ENCODE measurements around the gene TAF15.

The TAF15 gene

GRCh38 chr17:35788477-35789368 lies 20.6 kb upstream of the TAF15 start:
- no peak for DNase-seq

DNA sequence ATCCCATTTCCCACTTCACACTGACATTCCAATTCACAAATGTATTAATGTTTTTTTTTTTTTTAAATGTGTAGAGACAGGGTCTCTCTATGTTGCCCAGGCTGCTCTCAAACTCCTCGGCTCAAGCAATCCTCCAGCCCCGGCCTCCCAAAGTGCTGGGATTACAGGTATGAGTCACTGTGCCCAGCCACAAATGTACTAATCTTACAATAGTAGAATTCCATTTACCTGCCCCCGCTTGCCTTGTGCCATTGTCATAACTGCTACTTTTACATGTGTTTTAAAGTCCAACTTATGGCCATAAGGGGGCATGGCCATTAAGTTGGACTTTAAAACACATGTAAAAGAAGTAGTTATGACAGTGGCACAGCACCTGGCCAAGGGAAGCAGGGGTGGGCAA lies 18.4 kb upstream of the TAF15 start:
- DNase-seq, result no peak

- DNase-seq, result no peak
Measured at GRCh38 chr17:35791681-35792350, 17.5 kb upstream of the TAF15 start.

DNA sequence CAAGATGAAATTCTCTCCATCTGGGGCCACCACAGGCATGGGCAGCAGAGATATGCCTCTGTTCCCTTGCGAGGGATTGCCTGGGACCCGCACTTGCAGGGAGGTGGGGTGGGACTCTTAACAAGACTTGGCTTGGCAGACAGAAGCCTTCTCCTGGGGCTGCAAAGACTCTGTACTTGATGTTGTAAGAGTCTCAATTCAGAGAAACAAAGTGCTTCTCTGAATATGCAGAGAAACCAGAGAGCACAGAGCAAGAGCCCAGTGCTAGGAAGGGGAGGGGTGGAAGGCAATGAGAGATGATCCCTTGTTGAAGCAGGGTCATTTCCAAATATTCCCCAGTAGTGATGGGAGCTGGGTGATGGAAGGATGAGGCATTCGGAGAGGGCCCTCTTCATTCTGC lies 16.0 kb upstream of the TAF15 start:
- DNase-seq, result no peak

- DNase-seq, result no peak
Measured at GRCh38 chr17:35795007-35795870, 14.0 kb upstream of the TAF15 start, which contains the start of gene MMP28. TSS of gene MMP28 (minus strand) at chr17:35795641. CDS start at chr17:35795377, 264 bp downstream.

GRCh38 chr17:35795871-35796265 lies 13.4 kb upstream of the TAF15 start:
- DNase-seq, result no peak

DNA sequence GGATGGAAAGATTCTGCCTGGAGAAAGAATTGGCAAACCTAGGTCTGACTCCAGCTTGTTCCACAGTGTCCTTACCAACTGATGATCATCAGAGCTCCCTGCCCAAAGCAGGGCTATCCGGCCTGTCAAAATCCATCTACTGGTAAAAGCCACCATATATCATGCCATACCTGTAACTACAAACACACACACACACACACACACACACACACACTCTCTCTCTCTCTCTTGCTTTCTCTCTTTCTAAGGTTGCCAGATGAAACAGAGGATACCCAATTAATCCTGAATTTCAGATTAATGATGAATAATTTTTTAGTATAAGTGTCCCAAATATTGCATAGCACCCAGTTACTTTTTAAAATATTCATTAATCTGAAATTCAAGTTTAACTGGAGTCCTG lies 12.3 kb upstream of the TAF15 start:
- DNase-seq, result no peak

DNA sequence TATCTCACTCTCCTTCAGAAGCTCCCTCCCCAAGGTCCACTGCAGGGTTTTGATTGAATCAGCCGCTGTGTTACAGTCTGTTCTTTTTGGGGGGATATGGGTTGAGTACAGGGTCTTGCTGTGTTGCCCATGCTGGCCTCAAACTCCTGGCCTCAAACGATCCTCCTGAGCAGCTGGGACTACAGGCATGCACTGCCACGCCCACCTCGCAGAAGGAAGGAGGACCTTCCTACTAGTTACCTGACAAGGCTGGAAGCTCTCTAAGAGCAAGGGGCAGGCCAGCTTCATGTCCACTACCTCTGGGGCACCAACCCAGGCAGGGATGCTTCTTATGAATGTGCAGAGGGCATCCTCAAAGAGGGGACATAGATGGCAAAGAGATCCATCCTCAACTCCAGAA lies 11.9 kb upstream of the TAF15 start:
- no peak for DNase-seq

- no peak for DNase-seq
Measured at GRCh38 chr17:35797918-35798317, 11.4 kb upstream of the TAF15 start.

- no peak for DNase-seq
Measured at GRCh38 chr17:35799942-35800341, 9.3 kb upstream of the TAF15 start.

DNA sequence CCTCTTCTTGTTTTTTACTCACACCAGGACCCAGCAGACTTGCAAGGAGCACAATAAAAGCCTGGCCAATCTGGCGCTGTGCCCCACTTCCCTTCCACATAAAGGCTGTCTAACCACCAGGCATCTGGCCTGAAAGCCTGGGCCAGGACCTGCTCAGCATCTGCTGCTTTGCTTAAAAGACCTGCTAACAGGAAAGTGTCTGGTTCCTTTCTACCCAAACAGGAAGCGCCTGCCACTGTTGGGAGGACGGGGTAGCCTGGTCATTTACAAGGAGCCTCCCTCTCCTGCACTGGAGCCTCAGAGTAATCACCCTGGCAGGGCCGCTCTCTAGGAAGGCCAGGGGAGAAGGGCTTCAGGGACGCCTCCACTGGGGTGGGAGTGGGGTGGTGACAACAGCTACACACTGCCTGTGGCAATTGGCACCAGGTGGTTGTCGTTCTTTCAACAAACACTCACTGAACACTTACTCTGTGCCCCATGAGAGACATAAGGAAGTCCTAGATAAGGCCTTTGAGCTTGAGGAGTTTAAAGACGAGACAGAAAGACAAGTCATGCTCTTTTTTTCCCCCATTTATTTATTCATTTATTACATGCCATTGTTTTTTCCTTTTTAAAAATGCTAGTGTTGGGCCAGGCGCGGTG lies 7.6 kb upstream of the TAF15 start:
- DNase-seq, result peak; percentile 86

- DNase-seq, result peak; percentile 61
Measured at GRCh38 chr17:35804658-35805192, 4.6 kb upstream of the TAF15 start.

- no peak for DNase-seq
Measured at GRCh38 chr17:35807371-35808144, 1.7 kb upstream of the TAF15 start.

DNA sequence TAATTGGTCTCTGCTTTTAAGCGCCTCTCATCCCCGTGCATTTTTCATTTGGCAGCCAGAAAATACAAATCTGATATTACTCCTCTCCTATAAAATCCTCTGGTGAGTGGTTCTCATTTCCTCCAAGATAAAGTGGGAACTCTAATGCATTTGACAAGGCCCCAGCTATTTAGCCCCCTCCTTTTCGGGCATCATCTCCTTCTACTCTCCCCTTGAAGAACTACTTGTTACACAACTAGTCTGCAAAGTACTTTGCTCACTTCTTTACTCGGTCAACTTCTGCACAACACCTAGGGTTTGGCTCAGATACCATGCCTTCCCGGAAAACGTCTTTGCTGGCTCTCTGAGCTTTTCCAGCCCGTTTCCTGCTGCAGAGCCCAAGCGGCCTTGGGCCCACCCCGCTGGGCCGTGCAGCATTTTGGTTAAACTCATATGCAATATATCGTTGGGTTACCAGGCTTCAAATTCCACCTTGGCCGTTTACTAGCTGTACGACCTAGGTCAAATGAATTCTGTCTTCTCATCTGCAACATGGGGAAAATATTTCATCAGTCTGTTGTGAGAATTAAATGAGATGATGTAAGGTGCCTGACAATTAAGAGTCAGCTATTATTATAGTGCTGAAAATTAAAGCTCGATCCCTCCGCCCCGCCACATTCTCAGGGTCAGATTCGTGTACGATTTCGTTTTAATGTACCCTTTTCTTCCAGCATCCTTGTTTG lies 883 bp upstream of the TAF15 start:
- no peak for DNase-seq

GRCh38 chr17:35809855-35810461 lies 674 bp downstream of the TAF15 start:
- no peak for DNase-seq

GRCh38 chr17:35811759-35812158 lies 2.5 kb downstream of the TAF15 start:
- no peak for DNase-seq

GRCh38 chr17:35812456-35812855 lies 3.2 kb downstream of the TAF15 start:
- no peak for DNase-seq

DNA sequence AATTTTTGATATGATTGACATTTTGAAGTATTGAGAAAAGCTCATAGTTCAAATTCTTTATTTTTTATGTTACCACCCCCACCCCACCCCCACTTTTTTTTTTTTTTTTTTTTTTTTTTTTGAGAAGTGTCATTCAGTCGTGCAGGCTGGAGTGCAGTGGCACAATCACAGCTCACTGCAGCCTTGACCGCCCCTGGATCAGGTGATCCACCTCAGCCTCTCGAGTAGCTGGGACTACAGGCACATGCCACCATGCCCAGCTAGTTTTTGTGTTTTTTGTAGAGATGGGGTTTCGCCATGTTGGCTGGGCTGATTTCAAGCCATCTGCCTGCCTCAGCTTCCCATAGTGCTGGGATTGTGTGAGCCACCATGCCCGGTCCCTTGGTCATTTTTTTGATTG lies 7.4 kb downstream of the TAF15 start:
- DNase-seq, result no peak

- no peak for DNase-seq
Measured at GRCh38 chr17:35817196-35817595, 7.9 kb downstream of the TAF15 start.

DNA sequence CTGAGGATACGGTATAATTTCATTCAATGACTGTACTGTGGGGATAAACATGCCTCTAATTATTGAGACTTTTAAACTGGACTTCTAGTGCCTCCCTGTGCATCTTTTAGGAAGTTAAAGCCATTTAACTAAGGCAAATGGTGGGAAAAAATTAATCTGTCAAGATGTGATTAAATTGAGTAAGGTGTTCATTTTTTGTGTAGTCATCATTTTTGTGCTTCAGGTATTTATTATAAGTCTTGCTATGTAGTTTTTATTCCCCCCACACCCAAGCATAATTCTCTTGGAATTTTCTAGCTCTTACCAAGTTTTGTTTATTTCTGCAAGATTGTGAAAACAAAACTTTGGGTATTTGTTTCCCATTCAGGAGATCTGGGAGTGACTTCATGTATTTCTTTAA lies 10.2 kb downstream of the TAF15 start:
- DNase-seq, result no peak

- DNase-seq, result no peak
Measured at GRCh38 chr17:35821308-35821707, 12.0 kb downstream of the TAF15 start.

Data from GF-D8 (cell line).